Measurements from ENCODE around the gene C17orf114.

DNA sequence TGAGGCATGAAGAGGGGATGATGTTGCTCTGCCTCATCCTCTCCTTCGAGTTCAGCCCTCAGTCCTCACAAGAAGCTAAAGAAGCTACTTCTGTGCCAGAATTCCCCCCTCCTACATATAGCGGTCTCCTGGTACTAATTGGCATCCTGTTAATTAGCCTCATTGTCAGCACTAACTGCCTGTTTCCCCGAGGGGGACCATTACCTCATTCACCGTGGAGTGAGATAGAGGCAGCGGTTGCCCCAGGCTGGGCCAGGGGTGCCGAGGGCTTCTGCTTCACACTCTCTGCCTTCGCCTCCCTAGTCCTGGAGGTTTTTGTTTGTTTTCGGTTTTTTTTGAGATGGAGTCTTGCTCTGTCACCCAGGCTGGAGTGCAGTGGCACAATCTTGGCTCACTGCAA is 25.3 kb upstream of the C17orf114 start:
- no peak for TF ChIP-seq CTCF (IDR thresholded peaks at IDR 0.05; ENCODE audit: poor library complexity)
- TF ChIP-seq EZH2 (IDR thresholded peaks at IDR 0.05; ENCODE audit: borderline replicate concordance): no peak
